GM18870 (cell line): ENCODE measurements around the gene COX4I1.
"Not testable (repeated sequence)": the region's sequence is repeated elsewhere in the genome, so short reads cannot be mapped to it uniquely, and the experiment has no call there.

Experiments used
- ATAC-seq: cut with Tn5 transposase; IDR thresholded peaks from one replicate; pipeline ENCODE4 v1.9.1; 2021; ENCODE audit warnings: moderate library complexity; ENCODE audit not compliant: unreplicated experiment

The COX4I1 gene

GRCh38 chr16:85798901-85799496, 496 bp upstream of the COX4I1 start:
- ATAC-seq = no peak

DNA sequence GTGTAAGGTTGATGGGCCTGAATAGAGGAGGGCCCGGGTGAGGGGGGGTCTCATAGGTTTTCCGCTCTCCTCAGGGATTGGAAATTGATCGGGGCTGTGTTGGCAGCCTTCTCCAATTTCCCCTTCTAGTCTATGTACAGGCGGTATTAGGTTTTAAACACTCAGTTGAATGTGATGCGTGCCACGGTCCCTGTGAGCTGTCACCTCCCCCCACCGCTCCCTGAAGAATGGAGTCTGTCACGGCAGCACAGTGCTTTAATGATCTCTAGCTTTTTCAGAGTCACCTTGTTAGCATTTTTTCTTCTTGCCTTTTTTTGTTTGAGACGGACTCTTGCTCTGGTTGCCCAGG, 800 bp downstream of the COX4I1 start:
- ATAC-seq = peak; percentile 17

DNA sequence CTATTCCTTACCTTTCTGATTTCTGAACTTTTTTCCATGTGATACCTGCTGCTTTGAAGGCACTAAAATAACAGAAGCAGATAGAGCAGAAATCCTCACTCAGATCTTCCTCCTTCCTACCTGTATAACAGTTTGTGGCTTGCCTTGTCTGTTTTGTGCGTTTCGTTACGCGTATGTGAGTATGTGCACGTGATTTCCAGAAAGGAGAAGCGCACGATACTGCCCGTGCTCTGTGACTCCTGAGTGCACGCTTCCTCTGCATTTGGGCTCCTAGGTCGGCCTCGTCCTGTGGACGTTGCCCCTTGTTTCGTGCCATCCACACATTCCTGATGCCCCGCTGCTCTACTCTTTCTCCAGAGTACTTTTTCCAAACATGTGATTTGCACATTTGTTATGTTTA, 4.1 kb downstream of the COX4I1 start:
- ATAC-seq = no peak

DNA sequence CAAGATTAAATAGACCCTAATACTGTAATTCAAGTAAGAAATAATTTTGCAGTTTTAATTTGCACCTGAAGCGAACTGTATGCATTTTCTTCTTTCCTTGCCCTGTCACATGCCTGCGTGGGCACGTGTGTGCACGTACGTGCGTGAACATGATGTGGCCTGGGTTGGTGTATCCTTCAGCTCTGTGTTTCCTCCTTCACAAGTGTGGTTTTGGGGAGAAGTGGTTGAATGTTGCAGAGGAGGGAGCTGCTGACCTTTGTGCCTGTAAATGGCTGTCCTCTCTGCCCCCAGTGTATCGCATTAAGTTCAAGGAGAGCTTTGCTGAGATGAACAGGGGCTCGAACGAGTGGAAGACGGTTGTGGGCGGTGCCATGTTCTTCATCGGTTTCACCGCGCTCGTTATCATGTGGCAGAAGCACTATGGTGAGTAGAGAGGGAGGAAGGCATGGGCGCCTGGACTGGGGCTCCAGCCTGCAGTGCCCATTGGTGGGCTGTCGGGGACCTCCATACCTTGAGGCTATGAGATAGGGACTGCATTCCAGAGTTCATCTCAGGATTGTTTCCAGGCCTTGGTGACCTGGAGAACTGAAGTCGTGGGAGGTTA, 6.0 kb downstream of the COX4I1 start:
- ATAC-seq = no peak

- ATAC-seq = no peak
These were observed 7.0 kb downstream of the COX4I1 start for GRCh38 chr16:85806539-85806938.

DNA sequence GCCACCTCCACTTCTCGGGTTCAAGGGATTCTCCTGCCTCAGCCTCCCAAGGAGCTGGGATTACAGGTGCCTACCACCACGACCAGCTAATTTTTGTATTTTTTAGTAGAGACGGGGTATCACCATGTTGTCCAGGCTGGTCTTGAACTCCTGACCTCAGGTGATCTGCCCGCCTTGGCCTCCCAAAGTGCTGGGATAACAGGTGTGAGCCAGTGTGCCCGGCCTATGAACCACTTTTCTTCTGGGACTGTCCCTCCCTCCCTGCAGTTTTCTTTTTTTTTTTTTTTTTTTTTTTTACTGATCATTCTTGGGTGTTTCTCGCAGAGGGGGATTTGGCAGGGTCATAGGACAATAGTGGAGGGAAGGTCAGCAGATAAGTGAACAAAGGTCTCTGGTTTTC, 7.8 kb downstream of the COX4I1 start:
- not testable (repeated sequence) for ATAC-seq

DNA sequence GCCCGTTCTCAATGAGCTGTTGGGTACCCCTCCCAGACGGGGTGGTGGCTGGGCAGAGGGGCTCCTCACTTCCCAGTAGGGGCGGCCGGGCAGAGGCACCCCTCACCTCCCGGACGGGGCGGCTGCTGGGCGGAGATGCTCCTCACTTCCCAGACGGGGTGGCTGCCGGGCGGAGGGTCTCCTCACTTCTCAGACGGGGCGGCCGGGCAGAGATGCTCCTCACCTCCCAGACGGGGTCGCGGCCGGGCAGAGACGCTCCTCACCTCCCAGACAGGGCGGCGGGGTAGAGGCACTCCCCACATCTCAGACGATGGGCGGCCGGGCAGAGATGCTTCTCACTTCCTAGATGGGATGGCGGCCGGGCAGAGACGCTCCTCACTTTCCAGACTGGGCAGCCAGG, 8.6 kb downstream of the COX4I1 start:
- not testable (repeated sequence) for ATAC-seq

DNA sequence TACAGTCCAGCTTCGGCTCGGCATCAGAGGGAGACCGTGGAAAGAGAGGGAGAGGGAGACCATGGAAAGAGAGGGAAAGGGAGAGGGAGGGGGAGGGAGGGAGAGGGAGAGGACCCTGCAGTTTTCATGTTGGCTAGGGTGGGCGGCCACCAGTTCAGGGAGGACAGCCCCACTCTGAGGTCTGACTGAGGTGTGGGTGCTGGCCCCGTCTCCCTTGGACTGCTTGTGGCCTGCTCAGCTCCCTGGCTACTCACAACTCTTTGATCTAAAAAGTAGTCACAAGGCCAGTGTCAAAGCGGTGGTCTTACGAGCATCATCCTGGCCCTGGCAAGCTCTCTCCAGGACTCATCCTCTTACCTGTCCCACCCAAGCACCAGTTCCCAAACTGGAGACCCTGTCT, 9.4 kb downstream of the COX4I1 start:
- no peak for ATAC-seq

DNA sequence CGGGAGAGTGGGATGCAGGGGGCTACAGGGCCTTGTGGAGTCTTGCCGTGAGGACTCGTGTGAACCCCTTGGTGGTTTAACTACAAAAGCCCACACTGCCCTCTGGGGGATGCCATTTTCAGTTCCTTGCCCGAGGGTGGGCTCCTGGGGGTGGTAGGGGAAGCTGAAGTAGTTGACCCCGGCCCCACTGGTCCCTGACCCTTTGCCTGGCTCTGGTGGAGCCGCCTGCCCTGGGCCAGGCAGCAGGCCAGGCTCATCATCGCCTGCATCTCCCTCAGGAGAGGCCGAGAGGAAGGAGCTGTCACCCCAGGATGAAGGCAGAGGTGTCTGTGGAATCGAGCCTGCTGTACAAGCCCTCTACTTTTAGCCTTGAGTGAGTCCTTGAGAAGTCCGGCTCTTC, 10.2 kb downstream of the COX4I1 start:
- ATAC-seq = no peak

DNA sequence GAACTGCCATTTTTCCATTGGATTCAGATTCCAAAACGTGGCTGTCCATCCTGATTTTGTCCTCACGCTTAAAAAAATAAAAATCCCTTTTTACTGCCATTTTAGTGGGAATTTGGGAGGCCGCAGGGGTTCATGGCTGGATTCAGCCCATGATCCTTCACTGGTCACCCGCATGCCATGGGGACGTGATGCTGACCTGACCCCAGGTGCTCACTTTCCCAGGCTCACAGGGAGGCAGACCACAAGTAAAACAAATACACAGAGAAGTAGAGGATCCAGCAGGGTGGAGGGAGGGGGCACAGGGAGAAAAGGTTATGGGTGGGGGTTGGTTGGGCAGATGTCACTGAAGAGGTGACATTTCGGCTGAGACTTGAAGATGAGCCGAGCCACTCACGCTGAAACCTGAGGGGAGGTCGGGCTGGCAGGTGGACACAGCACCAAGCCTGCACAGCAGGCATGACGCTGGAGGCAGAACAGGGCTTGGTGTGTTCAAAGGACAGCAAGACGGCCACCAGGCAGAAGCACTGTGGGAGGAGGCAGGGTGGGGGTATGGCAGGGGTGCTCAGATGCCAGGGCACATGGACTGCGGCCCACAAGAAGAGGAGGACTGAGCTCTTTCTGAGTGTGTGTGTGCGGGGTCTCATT, 10.7 kb downstream of the COX4I1 start:
- no peak for ATAC-seq

DNA sequence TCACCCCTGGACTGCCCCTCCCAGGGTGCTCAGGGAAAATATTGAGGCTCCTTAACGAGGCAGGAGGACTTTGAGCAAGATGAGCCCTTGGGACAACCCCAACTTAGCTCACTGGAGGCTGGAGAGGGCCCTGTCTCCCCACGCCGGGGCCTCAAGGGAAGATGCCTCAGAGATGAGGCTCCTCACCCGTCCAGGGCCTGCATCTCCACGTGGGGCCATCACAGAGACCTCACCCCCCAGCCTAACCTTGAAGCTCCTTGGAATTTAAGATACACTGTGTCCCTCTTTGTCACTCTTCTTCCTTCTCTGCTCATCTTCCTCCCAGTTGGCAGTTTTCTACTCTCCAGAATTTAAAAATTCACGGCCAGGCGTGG, 11.2 kb downstream of the COX4I1 start:
- ATAC-seq = no peak

- ATAC-seq = no peak
These were observed 12.7 kb downstream of the COX4I1 start for GRCh38 chr16:85812031-85812807.

- ATAC-seq = no peak
These were observed 13.6 kb downstream of the COX4I1 start for GRCh38 chr16:85812811-85813700.

DNA sequence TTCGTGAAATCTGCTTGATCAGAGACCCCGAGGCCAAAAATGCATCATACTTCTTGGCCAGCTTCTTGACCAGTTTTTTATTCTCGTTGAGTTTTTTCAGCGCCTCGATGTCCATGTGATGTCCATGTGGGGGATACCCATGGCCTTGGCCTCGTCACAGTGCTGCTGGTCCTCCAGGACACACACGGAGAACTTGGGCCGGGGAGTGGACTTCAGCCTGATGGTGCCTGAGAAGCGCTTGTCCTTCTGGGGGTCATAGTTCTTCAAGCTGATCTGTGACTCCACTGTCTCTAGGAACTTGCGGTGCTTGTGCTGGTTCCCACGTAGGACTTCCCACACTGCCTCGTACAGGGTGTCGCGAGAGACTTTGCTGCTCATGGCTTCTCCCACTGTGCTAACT, 16.7 kb downstream of the COX4I1 start:
- ATAC-seq = no peak

DNA sequence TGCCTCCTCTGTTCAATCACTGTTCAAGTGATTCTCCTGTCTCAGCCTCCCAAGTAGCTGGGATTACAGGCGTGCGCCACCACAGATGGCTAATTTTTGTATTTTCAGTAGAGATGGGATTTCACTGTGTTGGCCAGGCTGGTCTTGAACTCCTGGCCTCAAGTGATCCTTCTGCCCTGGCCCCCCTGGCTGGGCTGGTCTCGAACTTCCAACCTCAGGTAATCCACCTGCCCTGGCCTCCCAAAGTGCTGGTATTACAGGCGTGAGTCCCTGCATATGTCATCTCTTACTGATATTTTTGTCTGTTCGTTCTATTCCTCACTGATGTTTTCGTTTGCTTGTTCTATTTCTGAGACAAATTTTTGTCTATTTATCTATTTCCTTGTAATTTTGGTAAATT, 17.7 kb downstream of the COX4I1 start:
- not testable (repeated sequence) for ATAC-seq

- no peak for ATAC-seq
These were observed 19.8 kb downstream of the COX4I1 start for GRCh38 chr16:85819245-85819644.

DNA sequence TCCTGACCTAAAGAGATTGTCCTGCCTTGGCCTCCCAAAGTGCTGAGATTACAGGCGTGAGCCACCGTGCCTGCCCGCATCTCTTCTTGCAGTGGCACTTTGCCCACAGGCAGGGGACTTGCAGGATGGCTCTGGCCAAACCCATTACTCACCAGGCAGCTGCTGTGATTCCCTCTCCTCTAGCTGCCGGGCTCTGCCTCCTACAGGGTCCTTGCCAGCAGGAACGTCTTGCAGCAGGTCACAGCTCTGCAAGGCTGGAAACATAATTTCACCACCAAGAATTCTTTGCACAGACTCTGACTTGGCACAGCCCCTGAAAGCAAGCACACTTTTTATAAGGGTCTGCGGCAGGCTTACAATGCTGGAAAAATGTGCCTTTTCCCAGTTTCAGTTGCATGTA, 20.3 kb downstream of the COX4I1 start:
- ATAC-seq = no peak

DNA sequence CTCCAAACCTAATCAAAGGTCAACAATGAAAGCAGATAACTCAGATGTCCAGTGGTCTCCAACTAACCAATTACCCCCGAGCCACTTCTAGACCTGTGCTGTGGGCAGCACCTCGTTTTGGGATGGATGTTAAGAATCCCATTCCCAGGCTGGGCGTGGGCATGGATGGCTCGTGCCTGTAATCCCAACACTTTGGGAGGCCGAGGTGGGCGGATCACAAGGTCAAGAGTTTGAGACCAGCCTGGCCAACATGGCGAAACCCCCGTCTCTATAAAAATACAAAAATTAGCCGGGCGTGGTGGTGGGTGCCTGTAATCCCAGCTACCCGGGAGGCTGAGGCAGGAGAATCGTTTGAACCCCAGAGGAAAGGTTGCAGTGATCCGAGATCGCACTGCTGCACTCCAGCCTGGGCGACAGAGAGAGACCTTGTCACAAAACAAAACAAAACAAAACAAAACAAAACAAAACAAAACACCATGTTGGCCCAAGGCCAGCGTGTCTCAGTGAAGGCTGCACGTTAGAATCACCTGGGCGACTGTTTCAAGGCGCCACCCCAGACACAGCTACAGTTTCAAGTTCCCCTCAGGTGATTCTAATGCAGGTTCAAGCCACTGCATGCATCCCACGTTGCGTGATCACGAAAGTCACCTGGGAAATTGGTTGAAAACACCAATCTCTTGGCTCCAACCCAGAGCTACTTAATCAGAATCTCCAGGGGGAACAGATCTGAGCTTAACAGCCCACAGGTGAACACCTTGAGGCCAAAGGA, 21.3 kb downstream of the COX4I1 start:
- no peak for ATAC-seq

DNA sequence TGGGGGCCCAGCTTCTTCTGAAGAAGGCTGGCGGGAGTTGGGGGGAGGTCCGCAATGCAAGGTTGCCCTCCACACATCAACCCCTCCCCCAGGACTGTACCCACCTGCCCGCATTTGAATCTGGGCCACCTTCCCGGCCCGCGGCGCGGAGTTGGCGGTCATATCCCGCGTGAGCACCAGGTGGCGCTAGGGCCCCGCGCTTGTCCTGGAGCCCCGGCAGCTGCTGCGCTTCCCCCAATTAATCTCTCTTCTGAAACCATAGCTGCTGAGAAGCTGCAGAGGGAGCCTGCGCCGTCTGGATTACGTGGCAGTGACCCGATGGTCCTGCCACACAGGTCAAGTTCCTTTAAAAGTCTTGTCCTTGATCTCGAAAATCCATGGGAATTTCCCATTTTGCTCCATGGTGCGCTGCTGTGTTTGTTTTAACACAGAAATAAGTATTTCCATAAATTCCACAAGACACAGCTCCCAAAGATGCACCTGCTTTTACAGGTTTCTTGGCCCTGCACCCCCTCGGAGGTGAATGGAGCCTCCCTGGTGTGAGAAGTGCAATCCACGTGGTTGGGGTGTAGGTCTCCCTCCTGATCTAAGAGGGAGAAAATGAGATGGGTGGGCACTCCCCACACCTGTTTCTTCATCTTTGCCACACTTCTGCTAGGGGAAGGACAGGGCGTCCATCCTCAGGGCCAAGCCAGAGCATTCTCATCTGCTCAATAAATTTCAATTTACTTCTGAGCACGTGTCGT, 22.1 kb downstream of the COX4I1 start:
- ATAC-seq = no peak

GRCh38 chr16:85822145-85822544, 22.6 kb downstream of the COX4I1 start:
- ATAC-seq = no peak
